EH (cell line): ENCODE measurements around the gene OSBP.
A peak's percentile ranks its signal among the peaks of the same experiment; 100 is the strongest.

Source experiments
- DNase-seq: peaks from one replicate; pipeline ENCODE4 v3.0.0-alpha.2; 2015; ENCODE audit warnings: low read depth

Gene OSBP

DNA sequence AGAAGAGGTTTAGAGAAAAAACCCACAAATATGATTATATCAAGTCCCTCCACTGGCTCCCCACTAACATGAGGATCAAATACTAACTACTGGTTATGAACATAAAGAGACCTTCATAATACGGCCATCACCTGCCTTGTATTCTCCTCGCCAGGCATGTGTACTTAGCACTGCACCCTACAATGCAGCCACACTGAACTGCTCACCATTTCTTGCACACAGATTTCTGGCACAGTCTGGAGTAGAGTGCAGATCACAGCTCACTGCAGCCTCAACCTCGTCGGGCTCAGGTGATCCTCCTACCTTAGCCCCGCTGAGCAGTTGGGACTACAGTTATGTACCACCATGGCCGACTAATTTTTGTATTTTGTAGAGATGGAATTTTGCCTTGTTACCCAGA, 13.1 kb downstream of the OSBP start:
- no peak for DNase-seq

DNA sequence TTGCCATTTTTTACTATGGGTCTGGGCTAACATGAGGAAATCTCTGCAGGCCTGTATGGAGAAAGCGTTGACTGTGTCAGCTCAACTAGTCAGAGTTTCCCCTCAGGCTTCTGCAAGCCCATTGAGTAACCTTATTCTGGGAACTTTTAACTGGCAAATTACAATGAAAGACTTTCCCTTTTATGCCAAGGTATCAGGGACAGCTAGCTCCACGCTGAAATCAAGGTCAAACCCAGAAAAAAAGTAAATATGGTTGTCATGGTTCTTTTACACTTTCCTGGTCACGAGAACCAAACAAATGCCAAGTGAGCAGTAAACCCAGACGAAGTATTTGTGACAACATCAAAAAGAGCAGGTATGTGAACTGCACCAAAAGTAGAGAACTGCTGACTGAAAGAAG, 13.8 kb downstream of the OSBP start:
- DNase-seq, result no peak

DNA sequence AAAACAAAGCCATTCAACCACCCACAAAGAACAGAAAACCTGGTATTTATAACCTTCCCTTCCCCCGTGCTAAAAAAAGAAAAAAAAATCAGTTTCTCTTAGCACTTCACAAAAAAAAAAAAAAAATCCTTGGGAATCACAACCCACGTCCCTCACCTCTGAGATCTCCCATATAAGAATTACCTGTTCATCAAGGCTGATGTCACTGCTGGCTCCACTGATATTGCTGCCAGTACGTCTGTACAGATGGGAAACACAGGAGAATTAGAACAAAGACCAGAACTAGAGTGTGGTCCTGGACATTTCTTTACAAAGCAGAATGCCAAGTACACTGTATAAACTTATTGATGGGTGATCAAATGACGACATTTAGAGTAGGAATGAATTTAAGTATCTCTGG, 14.9 kb downstream of the OSBP start:
- DNase-seq, result no peak

DNA sequence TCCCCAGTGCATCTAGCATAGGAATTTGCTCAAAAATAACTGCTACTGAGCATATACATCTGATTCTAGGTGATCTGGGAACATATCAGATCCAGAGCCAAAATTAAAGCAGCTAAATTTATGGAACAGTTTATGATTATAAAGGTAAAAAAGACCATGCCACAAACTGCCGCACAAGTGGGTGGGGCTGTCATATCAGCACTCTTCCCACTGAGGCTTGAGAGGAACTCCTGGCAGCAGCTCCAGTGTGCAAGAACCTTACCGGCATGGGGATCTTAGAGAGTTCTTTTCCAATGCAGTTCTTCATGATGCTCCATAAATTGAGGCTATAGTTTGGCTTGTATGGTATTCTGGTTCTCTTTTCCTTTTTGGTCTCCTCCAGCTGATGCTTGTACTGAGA, 15.3 kb downstream of the OSBP start:
- no peak for DNase-seq

DNA sequence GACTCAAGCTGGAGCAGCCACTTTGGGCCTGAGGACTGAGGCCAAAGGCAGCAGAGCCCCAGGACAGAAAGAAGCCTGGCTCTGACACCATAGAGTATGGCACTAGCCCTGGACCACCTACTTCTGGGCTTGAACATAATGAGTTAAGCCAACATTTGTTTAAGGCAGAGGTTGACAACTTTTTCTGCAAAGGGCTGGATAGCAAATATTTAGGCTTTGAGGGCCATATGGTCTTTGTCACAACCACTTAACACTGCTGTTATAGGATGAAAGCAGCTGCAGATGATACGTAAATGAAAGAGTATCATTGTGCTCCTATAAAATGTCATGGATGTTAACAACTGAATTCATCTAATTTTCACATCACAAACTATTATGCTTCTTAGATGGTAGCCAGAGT, 16.6 kb downstream of the OSBP start:
- no peak for DNase-seq

DNA sequence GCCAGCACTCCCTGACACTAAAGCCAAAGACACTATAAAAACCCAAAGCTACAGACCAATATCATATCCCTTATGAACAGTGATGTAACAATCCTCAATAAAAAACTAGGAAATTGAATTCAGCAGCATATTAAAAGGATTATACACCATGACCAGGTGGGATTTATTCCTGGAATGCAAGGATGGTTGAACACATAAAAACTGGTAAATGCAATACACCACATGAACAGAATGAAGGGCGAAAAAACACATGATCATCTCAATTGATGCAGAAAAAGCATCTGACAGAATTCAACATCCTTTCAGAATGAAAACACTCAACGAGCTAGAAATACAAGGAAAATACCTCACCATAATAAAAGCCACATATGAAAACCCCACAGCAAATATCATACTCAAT, 31.3 kb downstream of the OSBP start:
- DNase-seq, result no peak

DNA sequence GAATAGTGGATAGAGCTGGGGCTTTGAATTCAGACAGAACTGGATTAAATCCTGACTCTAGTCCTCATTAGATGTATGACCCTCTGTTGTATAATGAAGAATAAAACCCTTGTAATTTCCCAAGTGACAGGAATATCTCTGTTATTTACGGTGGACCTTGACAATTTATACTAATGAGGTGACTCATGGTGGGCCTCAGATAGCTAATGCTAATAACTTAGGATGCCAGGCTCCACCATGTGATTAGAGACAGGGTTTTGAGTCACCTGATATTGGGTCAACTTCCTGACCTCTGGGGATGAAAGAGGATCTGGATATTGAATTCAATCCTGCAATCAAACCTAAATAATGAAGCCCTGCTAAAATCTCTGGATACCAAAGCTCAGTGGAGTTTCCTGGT, 33.6 kb downstream of the OSBP start:
- peak; percentile 15 for DNase-seq

DNA sequence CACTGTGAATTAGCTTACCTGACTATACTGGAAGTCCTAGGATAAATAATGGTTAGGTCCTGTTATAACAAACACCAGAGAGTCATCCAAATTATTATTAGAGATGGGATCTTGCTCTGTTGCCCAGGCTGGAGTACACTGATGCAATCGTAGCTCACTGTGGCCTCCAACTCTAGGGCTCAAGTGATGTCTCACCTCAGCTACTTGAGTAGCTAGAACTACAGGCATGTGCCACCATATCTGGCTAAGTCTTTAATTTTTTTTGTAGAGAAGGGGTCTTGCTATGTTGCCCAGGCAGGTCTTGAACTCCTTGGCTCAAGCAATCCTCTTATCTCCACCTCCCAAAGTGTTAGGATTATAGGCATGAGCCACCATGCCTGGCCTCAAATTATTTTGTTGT, 37.2 kb downstream of the OSBP start:
- DNase-seq, result no peak

DNA sequence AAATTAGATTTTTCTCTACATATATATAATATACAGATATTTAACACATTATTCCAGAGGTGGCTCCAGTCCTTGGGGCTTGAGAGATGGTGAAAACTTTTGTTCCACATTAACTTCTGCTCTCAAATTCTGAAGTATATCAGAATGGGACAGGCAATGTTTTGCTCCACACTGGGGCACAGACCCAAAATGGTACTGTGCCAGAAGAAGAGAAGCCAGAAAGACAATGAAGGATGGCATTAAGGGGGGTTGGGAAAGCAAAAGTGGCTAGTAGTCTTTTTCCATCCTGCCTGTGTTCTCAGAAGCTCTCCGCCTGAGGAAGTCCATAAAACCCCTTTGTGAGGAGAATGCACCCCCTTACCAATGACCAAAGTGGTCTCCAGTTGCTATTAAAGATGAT, 40.1 kb downstream of the OSBP start:
- no peak for DNase-seq

DNA sequence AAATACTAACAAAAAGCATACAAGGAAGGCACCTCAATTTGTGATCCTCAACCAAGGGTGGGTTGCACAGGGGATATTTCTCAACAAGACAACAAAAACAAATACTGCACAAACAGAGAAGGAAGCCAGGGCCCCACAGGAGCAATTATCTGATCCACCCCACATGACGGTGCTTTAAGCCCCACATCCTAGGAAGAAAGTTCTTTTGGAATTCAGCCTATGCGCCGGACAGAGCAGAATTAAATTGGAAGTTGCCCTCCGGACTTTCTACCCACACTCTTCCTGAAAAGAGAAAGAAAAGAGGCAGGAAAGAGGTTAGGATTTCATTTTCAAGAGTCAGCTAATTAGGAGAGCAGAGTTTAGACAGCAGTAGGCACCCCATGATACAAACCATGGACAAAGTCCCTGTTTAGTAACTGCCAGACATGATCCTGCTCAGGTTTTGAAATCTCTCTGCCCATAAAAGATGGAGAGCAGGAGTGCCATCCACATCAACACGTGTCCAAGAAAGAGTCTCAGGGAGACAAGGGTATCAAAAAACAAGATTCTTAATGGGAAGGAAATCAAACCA, 40.6 kb downstream of the OSBP start:
- DNase-seq, result peak; percentile 2

DNA sequence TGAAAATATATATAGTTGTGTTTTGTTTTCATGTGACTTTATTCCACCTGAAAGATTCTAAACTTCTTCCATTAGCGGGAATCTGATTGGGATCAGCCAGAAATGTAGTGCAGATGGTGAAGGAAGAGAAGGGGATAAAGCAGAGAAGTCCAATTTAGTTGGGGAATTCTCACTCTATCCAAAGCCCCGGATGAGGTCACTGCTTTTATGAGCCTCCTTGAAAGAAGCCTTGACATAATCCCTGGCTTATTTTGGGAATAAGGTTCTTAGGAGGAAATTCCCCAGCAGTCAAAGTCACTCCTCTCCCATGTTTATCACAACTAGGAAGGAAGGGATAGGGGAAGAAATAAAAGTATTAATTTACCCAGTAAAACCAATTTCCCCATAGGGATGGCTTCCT, 41.1 kb downstream of the OSBP start:
- DNase-seq, result peak; percentile 83

DNA sequence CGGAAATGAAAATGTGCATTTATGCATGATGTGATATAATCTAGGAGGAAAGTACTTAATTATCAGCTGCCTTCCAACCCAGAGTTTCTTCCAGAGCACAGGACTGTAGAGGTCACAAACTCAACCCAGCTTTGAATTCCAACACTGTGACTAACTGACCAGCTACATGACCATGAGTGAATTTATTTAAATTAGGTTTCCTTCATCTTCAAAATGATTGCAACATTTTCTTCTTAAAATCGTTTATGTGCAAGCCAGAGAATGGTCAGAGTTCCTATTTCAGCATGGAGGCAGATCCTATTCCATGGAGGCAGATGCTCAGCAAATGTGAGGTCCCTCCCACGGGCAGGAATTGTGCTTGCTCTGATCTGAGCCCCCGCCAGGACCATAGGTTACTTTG, 42.4 kb downstream of the OSBP start:
- peak; percentile 95 for DNase-seq

DNA sequence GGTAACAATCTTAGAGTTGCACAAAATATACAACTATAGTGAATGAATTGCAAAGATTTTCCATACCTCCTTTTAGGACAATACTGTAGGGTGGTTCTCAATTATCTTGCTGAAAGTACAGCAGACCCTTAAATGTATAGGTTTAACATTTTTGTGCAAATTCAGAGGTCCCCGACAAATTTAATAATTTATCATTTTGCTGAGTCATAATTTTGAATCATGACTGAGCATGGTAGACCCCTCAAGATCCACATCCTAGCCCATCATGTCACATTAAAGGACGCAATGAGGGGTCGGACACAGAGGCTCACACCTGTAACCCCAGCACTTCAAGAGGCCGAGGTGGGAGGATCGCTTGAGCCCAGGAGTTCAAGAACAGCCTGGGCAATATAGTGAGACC, 43.5 kb downstream of the OSBP start:
- DNase-seq, result no peak

DNA sequence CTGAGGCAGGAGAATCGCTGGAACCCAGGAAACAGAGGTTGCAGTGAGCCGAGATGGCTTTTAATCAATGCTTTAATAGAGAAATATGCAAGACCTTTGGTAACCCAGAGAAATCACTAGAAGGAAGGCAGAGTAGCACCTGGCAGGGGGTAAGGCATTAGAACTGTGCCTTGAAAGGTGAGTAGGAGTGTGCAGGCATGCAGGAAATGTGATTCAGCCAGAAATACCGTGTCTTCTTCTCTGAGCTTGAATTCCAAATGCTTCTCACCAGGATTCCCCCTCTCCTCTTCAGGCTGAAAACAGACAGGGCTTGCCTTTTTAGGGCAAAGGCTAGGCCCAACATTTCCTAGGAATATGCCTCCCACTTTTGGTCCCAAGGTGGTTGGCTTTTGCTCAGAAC, 53.3 kb downstream of the OSBP start:
- DNase-seq, result no peak

DNA sequence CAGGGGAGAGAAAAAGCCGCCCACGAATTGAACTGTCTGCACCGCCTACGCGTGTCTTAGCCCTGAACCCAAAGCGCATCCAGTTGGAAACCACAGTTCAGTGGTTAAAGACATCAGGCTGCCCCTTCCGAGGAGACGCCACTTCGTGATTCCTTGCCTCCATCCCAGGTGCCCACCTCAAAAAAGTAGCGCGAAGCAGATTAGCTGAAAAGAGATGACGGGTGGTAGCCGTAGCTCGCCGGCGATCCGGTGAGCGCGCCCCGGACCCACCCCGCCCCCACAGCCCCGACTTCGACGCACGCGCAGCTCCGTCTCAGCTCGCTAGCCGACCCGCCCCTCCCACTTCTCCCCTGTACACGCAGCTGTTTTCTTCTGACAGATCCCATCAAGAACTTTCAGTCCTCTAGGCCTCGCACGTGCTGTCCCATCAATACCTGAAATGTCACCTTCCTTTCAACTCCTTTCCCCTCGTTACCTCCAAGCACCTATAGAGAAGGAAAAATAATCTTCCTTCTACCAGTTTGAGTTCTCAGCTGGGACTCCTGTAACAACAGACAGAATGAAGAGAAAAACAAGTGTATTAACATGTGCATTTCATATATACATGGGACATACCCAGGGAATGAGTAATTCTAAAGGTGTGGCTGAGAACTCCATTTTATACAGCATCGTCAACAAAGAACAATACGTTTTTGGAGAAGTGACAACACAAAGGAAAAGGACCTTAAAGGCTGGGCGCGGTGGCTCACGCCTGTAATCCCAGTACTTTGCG, 54.7 kb downstream of the OSBP start:
- DNase-seq, result peak; percentile 81

DNA sequence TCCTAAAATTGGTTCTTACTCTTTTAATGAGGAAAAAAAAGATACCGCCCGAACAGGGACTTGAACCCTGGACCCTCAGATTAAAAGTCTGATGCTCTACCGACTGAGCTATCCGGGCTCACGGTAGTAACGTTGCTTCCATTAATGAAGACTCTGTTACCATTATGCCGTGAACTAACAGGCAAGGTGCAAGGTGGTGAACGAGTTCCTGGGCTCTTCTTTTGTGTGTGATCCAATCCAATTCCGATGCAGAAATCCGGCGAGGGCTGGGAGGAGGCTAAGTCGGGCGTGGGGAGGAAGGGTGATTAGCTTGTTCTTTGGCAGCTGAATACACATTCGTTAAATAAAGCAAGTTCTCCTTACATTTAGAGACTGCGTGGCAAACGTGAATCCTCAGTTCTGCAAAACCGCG, 55.3 kb downstream of the OSBP start:
- peak; percentile 77 for DNase-seq

DNA sequence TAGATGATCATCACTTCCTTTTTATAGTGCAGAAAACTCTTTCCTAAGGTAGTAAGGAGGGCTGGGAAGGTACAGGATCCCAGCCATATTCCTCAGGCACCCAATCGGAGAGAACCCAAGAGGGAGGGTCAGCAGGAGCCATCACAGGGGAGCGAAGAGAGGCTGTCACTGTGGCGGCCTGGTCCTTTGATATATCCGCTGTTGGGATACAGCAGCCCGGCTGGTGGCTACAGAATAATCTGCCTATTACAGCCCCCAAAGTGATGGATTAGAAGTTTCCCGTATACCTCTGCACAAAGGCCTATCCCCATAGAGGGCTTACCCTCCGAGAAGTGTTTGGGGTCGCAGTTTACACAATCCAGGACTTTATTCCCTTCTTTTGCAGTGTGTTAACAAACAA, 55.7 kb downstream of the OSBP start:
- DNase-seq, result no peak

DNA sequence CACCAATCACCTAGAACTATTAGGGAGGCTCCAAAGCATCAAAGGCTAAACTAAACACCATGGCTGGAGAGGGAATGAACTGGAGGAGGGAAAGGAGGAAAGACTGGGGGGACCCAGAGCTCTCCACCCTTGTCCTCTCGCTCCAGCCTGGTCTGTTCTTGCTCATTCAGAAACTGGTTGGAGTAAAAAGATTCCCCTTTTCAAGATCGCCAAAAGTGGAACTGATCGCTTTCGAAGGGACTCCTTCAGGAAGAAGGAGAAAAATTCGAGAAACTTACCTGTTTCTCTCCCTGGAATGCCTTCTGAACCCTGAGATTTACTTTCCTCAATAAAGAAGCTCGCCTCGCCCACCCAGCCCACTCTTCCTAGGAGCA, 57.3 kb downstream of the OSBP start:
- no peak for DNase-seq

DNA sequence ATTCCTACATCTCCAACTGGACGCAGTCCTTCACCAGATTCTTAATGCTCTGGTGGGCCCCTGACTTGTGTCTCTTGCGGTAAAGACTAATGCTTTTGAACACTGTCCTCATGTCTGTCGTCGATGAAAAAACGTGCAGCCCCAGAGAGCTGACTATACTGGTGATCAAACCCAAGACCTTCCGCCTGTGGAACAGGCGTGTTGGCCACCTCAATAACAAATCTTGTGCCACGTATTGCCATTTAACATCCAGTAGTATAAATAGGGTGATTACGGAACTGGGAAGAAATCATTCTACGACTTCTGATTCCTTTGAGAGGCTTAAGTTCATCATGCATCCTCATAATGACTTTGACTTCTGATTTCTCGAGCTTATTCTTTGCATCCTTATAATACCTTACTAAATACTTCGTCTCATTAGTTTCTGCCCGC, 58.6 kb downstream of the OSBP start:
- DNase-seq, result no peak

DNA sequence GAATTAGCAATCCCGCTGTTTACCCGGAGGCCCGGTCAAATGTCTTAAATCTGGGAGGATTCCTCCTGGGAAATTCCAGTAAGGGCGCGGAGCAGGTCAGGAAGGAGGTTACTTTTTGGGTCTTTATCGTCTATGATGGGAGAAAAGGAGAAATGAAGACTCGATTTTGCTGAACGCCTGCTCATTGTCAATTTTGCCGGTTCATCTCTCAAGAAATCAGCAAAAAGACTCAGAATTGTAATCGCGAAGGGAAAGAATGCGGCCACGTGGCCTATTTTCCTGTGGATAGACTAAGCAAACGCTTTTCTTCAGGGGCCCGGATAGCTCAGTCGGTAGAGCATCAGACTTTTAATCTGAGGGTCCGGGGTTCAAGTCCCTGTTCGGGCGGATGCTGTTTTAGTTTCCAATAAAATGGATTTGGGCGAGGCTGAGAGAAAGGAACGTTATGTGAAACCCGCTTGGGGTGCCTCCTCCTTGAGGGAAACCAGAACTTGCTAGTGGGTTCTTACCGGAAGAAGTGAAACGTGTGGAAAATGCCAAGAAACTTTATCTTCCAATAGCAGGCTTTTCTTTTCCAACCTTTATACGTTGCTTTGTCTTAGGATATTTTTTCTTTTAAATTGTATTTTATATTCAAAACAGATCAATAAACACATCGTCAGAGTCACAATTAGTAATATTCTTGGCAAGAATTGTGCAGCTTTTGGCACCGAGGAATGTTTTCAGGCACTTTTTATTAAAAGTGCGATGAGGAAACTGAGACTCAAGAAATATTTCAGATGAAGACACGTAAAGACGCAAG, 59.3 kb downstream of the OSBP start:
- DNase-seq, result peak; percentile 89

DNA sequence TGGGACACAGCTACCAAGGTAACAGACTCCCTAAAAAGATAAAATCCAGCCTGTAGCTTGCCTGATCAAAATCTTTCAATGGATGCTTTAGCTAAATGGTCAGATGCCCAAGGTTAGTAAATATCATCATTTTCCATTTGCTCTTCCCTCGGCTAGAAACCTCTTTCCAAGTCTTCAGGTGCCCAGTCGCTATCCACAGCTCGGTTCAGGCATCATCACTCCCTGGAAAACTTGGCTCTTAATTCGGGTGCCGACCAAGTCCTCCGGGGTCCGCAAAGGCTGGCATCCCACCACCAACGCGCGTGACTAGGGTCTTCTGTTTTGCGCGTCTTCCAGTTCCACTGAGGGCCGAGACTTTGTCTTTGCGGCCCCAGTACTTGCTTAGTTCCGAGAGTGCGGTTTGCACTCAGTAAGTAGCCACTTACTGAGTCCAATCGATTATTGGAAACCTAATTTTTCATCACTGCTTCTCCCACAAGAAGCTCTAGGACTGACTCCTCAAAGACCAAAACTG, 59.9 kb downstream of the OSBP start:
- DNase-seq, result no peak

DNA sequence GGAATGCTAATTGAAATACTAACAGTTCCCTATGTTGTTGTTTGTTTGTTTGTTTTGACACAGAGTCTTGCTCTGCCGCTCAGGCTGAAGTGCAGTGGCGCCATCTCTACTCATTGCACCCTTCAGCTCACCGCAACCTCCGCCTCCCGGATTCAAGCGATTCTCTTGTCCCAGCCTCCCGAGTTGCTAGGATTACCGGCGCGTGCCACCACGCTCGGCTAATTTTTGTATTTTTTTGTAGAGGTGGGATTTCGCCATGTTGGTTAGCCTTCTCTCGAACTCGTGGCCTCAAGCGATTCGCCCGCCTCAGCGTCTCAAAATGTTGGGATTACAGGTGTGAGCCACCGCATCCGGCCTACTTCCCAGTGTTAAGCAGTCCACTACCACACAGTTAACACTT, 62.3 kb downstream of the OSBP start:
- DNase-seq, result no peak

DNA sequence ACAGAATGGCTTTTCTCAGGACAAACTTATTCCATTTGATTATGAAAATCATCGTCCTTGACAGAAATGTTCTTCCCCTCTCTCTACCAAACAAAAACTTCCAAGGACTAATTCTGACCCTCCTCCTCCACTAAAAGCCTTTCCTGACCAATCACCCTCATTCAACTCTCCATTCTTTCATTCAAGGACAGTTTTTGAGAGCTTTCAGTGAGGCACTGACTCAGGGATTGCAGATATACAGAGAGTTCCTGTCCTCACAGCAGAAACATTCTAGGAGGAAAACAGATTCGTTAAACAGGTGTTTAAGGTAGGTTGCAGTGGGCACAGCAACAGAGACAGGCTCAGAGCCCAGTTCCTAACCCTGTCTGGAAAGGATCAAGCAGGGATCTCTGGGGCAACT, 62.7 kb downstream of the OSBP start:
- DNase-seq, result no peak
